Endometrial microvascular endothelial cells (primary cell): ENCODE results near the gene FAM174A. TPM values are rescaled to one million over a fixed set of nuclear protein-coding genes. Genes with fewer than 3 reads are reported as not detected.
"Not testable (repeated sequence)": the region's sequence is repeated elsewhere in the genome, so short reads cannot be mapped to it uniquely, and the experiment has no call there.

Experiments
- in situ Hi-C: cut with HindIII; loops from 2 replicates; pipeline ENCODE4 v1.10.0; 2017; ENCODE audit warnings: low sequenced_read_pairs, low pct_unique_long_range_greater_than_20kb; ENCODE audit errors: inconsistent ontology term
- total RNA-seq: library from RNA; depleted of rRNA; stranded (reverse); fragments of >200 nt; gene quantifications from one replicate; pipeline ENCODE4 v1.2.3, GENCODE V29; 2015; ENCODE audit errors: inconsistent ontology term

The FAM174A gene
- total RNA-seq, 1 donor from 2014 or later = 11.3 TPM

DNA sequence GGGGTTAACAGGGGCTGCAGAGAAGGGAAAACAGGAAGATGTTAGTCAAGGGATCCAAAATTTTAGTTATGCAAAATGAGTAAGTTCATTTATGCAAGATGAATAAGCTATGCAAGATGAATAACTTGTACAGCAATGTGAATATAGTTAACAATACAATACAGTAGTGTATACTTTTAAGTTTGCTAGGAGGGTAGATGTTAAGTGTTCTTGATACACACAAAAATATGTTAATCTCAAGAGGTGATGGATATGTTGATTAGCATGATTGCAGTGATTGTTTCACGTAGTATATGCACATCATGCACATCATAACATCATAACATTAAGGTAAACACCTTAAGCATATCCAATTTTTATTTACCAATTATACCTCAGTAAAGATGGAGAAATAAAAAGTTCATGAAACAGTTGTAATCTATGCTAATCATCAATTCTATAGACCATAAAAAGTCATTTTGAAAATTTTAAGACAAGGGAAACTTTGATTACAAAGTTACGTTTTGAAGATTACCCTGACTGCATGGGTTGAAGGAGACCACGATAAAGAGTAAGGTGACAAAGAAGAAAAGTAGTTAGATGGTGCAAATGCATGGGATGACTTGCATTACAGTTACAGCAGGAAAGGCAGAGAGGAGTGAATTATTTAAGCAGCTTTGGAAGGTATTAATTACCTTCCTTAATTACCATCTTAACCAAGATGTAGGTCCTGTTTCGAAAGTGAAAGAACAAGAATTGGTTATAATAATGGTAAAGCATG, 31.4 kb downstream of the FAM174A start:
- in situ Hi-C loops = no loop called here

DNA sequence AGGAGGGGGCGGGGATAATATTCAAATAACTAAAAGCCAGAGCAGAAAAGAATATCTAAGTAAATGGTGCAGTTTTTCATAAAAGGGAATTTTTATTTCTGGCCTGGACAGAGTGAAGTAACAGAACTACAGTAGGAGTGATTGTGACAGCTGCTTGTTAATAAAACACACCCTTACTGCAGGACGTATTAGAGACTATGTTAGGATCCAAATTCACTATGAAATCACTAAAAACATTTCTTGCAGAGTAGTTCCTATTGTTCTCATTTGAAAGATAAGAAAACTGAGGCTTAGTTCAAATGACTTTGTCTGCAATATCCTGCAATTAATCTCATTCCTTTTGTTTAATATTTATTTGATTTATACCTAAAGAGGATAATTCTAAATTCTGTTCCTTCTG, 39.5 kb downstream of the FAM174A start:
- in situ Hi-C loops = no loop called here

DNA sequence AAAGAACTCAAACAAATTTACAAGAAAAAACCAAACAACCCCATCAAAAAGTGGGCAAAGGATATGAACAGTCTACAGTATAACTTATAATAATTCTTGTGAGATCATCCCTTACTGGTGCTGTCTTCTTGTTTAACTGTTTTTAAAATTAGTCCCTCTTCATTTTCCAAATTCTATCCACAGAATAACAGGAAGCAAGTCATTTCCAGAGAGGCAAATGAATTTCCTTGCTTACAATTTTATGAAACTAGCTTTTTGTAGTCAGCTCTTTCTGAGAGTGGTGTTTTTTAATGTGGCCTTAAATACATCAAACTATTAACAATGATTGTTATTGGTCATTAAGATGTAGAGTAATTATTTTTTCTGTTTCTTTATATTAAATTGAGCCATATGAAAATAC, 40.6 kb downstream of the FAM174A start:
- in situ Hi-C loops = no loop called here

DNA sequence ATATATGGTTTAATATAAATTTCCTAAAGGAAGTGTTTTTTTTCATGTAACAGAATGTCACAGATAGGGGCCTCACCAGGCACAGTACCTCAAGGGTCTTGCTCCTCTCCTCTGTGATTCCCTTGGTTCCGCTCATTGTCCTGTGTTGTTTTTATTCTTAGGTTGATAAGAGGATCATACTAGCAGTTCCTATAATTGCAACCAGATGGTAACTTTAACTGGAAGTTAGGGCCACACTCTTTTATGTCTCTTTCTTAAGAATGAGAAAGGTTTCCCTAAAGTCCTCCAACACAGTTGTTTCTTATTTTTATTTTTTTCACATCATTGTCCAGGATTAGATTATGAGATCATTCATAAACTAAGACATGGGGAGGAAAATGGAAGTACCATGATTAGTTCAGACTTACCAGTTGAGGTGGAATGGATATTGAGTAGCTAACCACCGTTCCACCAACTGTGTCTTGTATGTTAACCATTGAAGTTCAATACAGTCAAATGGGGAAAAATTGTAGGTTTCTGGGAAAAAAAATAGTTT, 41.1 kb downstream of the FAM174A start:
- in situ Hi-C loops = no loop called here

DNA sequence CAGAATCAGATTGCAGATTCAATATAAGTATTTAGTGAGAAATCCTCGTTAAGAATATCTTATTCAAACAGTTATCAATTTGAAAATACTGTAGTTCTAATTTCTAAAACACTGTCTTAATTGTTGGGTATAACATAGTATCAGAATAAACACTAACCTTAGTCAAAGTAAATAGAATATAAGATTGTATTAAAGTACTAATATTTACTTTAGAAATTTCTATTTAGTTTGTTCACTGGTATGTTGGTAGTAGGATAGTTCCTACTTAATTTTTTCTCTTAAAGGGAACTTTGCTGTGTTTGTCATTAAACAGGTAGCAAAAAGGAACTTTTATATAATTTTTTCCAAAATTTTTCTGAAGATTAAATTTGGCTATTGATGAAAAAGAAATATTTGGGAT, 42.3 kb downstream of the FAM174A start:
- in situ Hi-C loops = no loop called here

DNA sequence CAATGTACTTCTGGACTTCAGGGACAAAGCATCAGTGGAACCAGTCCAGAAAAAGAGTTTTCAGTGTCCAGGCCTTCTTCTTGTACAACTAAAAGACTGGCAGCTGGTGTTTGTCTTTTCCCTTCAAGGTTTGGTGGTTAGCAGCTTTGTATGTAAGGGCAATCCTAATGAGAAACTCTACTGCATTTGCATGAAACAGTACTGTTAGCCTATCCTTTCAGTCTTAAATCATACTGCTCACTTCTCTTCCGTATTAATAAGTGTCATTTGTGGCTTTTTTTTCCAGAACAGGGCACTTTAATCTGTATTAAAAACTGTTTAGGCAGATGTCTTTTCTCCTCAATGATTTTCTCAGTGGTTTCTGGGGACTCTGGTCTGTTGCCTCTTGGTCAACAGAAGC, 48.9 kb downstream of the FAM174A start:
- in situ Hi-C loops = no loop called here

DNA sequence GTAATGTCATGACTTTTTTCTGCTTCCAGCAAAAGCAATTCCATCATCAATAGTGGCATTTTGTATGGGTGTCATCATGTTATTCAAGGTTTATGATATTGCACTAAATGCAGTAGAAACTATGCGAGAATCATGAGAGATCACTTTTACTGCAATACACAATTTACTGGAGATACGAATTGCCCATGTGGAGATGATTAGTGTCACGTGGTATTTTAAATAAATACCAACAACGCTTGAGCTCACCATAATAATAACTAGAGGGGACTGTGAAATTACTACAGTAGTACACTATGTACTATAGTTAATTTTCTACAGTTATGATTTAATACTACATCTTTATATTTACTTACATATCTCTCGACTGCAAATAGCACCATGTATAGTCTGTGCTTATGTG, 49.7 kb downstream of the FAM174A start:
- in situ Hi-C loops = no loop called here

DNA sequence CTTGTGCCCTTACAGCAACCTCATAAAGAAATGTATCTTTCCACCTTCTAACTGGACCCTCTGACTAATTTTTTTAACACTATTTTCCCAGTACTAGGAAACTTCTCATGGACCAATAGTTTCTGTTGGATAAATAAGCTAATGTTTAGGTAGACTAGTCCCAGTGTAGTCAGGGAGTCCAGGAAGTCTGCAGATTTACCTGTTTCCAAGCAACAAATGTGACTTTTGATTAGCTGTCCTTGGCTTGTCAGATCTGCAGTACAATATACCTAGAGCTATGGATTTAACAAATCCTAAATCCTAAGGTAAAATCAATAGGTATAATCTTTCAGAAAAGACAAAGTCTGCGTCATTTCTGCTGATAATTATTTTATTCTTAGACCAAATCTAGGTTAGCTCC, 55.7 kb downstream of the FAM174A start:
- in situ Hi-C loops = no loop called here

DNA sequence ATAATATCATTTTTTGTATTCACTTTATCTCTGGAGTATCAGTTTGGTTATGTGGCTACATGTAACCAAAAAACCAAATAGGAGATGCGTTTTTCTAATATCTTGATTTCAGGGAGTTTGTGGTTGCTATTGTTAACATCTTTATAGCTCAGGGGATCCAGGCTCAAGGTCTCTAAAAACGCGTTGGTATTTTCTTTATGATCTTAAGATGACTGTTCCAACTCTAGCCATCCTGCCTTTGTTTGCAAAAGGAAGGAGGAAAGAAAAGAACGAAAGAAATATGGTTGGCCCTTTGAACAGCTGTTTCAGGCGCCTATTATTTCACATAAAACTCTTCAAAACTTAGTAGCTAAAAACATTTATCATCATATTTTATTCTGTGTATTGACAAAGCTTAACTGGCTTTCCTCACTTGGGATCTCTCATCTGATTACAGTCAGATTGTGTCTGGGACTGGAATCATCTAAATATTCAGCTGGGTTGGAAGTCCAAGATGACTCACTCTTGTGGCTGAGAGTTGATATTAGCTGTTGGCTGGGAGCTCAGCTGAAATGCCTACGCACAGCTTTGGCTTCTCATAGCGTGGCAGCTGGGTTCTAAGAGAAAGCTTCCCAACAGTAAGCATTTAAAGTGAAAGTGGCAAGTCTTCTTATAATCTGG, 60.1 kb downstream of the FAM174A start:
- in situ Hi-C loops = no loop called here

DNA sequence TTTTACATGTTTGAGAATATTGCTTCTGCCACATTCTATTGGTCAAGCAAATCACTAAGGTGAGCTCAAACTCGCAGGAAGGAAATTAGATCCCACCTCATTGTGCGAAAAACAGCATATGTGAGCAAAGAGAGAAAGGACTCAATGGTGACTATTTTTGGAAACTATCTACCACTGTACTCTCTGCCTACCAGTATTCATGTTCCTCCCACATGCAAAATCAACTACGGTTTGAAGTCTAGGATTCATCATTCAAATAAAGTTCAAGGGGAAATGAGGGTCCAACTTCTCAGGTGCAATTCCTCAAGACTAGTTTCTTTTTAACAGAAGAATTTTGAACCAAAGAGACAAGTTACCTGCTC, 60.6 kb downstream of the FAM174A start:
- in situ Hi-C loops = no loop called here

DNA sequence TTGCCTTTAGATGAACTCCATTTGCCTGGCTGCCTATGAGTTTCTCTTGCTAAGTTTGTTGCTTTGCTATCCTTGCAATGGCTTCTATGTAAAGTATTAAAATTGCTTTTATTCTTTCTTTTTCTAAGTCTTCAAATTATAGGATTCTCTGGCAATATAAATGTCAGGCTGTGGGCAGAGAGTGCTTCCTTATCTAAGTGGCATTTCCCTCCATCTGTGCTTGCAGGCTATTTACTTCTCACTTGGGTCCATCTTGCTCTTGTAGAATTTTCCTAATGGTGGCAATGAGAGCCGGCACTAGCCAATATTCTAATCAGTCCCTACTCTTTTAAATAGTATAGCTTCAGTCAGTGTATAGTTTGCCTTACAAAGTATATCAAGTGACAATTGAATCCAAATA, 63.3 kb downstream of the FAM174A start:
- in situ Hi-C loops = no loop called here

DNA sequence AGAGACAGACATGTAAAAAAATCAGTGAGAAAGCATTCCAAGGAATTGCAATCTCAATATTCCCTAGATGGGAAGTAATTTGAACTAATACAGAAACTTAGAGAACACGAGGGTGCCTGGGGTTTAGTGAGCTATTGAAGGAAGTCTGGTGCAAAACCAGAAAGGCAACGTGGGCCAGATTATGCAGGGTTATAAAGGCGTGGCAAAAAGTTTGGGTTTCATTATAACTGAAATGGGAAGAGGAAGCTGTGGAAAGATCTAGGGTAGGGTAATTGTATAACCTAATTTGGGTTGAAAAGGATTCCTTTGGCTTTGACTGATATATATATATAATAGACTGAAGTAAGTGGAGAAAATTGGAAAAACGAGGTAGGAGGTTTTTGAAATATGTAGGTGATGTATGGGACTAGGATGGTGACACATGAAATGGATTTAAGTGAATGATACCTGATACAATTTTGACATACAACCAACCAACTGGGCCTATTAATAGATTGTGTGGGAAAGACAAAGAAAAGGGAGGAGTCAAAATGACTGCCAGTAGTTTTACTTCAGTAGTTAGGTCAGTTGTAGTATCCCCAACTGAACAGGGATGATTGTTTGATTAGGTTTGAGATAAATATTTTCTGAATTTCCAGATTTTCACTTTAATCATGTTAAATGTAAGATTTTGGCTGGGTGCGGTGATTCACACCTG, 65.3 kb downstream of the FAM174A start:
- in situ Hi-C loops = no loop called here

DNA sequence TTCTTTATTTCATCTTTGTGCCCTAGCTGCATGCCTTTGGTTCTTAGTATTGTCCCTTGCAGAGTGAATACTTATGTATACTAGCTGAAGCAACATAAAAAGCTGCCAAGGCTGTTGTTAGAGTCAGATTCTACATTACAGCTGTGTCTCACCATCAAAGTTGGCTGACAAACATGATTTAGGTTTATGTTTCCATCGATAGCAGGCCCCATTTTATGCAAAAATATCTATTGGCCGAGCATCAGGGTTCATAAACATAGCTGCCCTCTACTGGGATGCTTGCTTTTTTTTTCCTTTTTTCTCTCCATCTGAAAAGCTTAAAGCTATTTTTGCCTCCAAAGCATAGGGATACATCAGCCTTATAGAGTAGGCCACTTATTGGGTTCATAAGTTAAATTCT, 68.0 kb downstream of the FAM174A start:
- in situ Hi-C loops = no loop called here

DNA sequence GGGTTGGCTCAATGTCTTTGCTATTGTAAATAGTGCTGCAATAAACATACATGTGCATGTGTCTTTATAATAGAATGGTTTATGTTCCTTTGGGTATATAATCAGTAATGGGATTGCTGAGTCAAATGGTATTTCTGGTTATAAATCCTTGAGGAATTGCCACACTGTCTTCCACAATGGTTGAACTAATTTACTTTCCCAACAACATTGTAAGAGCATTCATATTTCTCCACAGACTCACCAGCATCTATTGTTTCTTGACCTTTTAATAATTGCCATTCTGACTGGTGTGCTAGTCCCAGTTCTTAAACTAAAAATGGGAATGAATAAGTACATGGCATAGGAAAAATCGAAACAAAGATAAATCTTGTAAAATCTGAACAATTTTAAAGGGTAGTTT, 68.8 kb downstream of the FAM174A start:
- in situ Hi-C loops = not testable (repeated sequence)

DNA sequence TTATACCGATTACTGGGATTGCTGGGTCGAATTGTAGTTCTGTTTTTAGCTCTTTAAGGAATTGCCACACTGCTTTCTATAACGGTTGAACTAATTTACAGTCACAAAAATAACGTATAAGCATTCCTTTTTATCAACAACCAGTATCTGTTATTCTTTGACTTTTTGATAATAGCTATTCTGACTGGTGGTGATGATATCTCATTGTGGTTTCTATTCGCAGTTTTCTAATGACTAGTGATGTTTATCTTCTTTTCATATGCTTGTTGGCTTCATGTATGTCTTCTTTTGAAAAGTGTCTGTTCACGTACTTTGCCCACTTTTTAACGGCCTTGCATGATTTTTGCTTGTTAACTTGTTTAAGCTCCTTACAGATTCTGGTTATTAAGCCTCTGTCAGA, 74.4 kb downstream of the FAM174A start:
- in situ Hi-C loops = no loop called here

DNA sequence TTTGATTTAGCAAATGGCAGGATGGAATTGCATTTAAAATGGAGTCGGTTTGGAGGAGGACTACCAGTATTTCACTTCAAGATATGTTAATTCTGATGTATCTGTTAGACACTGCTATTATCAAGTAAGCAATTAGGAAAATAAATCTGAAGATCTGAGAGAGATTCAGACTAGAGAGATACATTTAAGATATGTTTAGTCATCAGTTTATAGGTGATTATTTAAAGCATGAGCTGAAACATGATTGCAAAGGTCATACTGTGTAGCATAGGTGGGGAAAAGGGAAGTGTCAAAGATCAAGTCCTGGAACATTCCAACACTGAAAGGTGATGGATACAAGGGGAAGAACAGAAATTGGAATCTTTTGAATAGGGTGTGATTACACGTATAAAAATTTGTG, 79.1 kb downstream of the FAM174A start:
- in situ Hi-C loops = no loop called here

DNA sequence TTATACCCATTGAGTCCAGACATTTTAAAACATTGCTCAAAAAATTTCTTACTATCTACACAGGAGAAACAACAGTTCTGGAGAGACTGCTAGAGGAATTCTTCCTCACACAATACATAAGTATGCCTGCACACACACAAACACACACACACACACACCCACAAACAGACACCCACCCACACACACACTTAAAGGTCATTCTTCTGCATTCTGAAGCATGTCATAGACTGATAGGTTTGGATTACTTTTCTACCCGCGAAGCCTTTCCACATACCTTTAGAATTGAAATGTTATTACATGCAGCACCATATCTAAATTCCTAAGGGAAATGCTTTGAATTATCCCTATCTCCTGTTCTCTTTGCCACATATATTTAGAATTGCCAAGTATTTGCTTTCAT, 80.2 kb downstream of the FAM174A start:
- in situ Hi-C loops = no loop called here

DNA sequence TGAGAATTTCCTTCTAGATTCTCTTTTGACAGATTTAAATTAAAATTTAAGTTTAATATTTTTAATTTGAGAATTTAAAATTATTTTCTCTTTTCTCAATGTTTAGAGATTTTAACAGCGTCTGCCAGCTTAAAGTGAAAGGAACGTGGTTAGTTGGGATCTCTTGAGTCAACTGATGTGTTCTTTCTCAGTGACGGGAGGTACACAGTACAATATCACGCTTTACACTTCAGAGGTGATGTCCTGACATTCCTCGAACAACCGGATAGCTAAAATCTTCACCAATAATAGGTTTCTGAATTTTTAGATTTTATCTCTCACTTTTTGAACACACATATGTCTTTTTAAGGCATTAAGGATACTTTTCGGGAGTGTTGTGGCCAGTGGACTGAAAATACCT, 81.1 kb downstream of the FAM174A start:
- in situ Hi-C loops = no loop called here

DNA sequence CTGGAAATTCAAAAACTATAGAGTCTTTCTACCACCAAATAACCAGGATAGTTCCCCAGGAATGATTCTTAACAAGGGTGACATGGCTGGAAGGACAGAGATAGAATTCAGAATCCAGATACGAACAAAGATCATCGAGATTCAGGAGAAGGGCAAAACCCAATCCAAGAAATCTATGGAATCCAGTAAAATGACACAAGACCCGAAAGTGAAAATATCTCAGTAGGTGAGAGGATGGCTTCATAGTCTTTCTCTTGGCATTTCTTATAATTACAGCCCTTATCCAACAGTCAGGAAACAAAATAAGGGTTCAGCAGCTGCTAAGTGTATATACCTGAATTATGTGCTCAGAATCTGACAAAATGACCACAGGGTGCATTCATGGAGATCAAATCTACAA, 81.8 kb downstream of the FAM174A start:
- in situ Hi-C loops = no loop called here

DNA sequence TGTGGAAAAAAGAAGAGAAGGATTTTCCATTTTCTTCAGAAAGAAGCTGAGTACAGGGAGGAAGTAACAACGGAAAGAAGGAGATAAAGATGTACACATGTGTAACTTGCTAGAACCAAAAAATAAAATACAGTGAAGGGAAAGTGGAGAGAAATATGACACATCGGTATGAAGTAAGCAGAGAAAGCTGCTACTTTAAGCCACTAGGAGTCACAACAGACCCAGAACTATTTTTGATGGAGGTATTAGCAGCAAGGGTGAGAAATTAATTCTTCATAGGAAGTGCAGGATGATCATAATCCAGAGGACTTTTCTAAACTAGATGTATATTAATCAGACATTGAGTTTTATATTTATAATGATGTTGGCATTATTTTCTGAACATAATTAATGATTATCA, 88.5 kb downstream of the FAM174A start:
- in situ Hi-C loops = no loop called here
